Stimulated activated CD8-positive, alpha-beta memory T cell treated with anti-CD3 and anti-CD28 coated beads, Interleukin-15, amount 100 ng/mL, for 24 hours (primary cell): ENCODE results near the gene SRPK2.
"Not testable (repeated sequence)": the region's sequence is repeated elsewhere in the genome, so short reads cannot be mapped to it uniquely, and the experiment has no call there.

Source experiments
- DNase-seq: peaks from one replicate; pipeline ENCODE4 v3.0.0-alpha.2; 2020; ENCODE audit warnings: low read depth

Gene SRPK2

DNA sequence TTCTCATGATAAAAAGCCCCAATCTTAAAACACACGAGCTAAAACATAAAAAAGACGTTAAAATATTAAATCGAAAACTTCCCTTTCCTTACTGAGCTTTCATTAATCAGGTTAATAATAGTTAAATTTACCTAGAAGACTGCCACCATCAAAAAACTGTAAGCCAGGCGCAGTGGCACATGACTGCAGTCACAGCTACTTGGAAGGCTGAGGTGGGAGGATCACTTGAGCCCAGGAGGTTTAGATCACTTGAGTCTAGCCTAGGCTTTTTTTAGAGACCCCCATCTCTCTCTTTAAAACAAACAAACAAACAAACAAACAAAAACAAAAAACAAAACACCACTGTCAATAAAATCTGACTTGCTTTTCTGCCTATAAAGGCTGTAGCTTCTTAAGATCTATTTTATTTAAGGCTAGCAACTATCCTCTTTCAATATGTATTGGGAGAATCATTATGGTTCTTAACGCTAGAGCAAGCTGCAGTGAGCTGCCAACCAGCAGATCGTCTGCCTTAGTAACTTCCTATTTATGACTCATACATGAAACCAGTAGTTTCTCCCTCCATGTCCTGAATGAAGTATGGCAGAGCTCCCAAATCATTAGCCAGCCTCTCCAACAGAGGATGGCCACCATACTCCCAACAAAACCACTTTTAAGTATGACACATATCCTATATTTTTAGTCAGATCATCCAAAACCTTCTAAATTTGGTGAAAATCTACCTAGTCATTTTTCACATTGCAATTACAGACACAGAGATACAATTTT lies 163.7 kb downstream of the SRPK2 start:
- no peak for DNase-seq

DNA sequence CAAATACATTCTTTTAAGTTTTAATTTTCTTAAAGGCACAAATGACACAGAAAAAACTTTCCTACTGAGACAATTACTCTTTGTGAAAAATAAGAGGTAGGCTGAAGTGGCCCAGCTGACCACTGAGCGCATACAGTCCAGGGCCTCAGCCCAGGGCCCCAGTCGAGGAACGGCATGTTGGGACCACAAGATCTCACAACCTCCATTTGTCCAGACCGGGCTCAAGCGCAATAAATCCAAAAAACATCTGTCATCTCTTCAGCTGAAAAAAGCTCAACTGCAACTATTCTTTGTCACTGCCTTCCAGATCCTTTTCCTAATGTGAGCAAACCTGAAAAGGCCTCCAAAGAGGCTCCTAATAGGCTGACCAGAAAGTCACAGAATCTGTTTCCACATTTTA lies 165.8 kb downstream of the SRPK2 start:
- no peak for DNase-seq

DNA sequence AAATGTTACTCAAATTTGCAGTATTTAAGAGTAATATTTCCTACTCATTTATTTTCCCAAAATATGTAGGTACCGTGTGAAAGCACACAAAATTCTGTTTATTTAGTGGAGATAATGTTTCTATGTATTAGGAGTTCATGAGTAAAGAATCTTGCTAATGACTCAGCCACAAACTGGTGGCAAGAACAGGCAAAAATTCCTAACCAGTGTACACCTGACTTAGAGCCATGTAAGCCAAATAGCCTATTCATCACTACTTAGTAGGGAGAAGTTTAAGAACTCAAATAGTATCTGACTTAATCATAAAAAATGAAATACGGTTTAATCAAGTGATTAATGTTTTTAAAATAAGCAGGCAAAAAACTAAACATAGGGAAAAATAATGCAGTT lies 169.0 kb downstream of the SRPK2 start:
- no peak for DNase-seq

DNA sequence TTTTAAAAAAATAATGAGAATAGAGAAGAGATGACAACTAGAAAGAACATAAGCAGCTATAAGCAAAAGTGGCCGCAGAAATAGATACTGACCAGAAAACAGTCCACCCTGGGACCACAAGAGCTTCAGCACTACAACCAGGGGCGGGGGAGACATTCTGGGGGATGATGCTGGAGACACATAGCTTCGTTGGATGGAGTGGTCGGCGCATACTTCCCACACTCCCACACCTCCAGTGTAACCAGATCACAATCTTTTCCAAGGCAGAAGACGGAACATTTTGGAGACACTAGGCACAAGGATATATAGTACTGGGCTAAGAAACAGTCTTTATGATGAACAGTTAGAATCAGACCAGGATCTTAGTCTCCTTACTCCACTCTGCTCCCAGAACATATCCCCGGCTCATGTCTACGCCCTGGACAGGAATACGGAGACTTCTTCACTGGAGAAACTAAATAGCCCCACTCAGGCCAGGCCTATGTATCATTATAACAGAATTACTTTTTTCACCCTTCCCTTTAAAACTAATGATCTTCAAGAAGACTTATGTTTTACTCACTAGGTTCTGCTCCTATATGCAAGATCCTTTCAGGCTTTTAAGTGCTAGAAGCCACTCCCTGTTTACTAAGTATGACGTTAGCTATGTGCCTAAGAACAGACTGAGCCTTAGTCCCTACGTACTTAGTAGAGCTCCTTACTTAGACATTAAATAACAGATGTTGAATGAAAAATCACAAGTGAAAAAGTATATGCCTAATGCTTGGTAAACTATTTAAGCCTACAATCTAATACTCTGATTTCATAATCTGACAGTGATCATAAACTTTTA lies 169.6 kb downstream of the SRPK2 start:
- DNase-seq, result no peak

DNA sequence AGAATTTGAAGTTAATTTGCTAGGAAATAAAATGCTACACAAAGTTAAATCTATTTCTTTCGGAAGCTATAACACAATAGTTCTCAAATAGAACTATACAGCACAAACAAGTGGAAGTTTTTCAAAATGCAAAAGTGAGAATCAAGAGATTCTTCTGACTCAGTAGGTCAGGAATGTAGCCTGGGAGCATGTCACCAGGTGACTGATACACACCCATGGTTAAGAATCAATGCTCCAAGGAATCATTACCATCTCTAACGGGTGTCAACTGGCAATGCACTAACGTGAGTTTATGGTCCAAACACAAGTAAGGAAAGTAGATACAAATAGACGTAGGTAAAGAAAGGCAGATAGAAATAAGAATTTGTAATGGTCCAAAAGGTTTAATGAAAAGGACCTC lies 170.5 kb downstream of the SRPK2 start:
- DNase-seq, result no peak

DNA sequence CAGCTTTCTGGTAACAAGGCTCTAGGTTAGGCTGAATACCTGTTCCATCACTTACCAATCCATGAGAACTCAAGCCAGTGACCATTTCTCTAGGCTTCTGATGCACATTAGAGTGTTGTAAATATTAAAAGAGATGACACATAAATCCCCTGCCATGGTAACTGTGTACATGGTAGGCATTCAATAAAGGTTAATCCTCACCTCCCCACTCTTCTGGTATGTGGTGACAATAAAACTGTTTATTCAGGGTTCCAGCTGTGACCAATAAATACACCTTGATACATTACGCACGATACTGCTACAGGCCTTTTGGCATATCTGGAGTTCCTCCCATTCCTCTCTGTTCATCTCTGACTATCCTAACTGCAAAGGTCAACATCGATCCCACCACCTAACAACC lies 171.9 kb downstream of the SRPK2 start:
- no peak for DNase-seq

DNA sequence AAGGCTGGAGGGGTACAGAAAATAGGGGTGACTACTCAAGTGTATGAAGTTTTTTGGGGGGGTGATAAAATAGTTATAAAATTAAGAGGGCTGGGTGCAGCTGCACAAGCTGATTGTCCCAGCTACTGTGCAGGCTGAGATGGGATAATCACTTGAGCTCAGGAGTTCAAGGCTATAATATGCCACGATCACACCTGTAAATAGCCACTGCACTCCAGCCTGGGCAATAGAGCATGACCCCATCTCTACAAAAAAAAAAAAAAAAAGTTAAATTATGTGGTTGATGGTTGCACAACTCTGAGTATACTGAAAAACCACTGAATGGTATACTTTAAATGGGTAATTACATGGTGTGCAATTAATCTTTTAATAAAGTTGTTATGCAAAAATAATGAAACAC lies 172.9 kb downstream of the SRPK2 start:
- no peak for DNase-seq

DNA sequence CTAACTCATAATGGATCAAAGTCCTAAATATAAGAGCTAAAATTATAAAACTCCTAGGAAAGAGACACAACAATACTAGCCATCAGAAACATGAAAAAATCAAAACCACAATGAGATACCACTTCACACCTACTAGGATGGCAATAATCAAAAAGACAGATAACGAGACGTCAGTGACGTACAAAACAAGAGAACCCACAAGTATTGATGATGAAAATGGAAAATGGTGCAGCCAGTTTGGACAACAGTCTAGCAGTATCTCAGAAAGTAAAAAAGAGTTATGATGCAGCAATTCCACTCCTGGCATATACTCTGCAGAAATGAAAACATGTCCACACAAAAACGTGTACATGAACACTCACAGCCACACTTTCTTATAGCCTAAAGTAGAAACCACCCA lies 173.5 kb downstream of the SRPK2 start:
- no peak for DNase-seq

DNA sequence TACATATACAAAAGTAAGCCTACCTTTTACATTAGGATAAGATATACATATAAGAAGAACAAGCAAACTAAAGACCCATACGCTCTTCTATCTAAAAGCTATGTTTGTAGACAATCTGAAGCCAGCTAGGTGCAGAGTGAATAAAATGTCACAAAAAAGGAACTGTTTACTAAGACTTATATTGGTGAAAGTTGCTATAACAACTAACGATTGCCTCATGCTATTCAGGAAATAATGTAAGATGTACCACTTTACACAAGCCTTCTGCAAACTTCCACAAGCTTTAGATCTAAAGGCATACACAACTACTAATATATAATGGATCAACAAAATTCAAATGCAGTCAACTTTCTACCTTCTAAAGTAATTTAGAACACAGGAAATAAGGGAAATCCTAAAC lies 175.1 kb downstream of the SRPK2 start:
- no peak for DNase-seq

DNA sequence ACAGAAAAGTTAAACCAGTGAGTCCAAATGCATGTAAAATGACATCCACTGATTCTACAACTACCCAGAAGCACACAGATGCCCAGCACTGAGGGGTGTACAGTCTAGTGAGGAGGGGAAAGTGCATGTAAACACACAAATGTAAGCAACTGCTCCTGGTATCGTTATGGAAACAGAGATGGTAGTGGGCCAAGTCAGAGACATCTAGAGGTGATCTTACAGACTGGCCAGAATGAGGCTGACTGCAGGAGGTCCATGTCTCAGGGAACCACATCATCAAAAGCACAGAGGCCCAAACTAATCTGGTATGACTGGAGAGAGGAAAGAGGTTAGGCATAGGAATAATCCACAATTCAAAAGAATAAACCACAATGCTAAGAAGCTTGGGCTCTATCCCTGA lies 176.5 kb downstream of the SRPK2 start:
- DNase-seq, result no peak

DNA sequence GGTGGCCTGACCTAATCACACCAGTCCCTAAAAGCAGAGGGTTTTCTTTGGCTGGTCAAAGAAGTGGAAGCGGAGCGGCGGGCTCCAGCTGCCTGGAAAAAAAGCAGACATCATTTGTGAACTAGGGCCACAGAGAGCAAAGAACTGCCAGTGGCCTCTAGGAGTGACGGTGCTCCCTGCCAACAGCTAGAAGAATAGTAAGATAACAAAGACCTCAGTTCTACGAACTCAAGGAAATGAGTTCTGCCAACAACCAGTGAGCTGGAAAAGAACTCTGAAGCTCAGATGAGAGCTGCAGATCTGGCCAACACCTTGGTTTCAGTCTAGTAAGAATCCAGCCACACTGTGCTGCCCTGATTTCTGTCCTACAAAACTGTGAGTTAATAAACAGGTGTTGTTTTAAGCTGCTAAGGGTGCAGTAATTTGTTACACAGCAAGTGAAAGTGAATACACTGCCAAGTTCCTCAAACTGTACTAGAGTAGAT lies 178.0 kb downstream of the SRPK2 start:
- DNase-seq, result no peak

DNA sequence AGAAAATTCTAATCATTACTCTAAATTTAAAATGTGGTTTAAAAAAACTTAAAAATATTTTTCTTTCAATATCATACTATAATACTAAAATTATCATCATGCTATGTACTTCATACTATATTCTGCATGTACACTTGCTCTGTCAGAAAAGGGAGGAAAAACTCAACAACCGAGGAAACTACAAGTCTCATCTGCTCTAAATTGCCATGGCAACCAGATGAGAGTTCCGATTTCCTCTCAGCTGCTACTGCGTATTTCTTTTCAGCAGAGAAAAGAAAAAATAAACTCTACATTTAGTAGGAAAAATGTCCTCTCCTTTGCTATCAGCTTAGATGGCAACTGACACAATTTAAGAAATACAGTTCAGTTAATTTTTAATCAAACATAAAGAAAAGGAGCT lies 178.9 kb downstream of the SRPK2 start:
- no peak for DNase-seq

DNA sequence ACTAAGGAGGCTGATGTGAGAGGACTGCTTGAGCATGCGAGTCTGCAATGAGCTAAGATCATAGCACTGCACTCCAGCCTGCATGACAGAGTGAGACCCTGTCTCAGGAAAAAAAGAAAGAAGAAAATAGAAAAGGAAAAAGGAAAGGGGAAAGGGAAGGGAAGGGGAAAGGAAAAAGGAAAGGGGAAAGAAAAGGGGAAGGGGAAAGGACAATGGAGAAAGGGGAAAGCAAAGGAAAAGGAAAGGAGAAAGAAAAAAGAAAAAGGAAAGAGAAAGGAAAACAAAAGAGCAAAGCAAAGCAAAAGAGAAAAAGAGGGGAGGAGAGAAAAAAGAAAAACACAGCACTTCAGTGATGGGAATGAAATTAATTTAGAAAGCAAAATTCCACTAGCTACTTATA lies 179.3 kb downstream of the SRPK2 start:
- DNase-seq, result no peak

DNA sequence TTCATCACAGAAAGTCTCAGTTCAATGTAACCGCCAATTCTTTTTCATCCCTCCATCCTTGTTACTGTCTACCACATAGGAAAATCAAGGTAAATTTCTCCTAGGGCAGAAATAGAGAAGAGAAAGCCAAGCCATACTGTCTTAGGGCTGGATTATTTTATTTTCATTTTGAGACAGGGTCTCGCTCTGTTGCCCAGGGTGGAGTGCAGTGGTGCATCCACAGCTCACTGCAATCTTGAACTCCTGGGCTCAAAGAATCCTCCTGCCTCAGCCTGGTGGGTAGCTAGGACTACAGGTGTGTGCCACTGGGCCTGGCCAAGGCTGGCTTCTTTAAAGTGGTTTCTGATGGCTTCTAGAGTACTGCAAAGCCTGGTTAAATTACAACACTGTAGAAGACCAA lies 181.7 kb downstream of the SRPK2 start:
- DNase-seq, result no peak

DNA sequence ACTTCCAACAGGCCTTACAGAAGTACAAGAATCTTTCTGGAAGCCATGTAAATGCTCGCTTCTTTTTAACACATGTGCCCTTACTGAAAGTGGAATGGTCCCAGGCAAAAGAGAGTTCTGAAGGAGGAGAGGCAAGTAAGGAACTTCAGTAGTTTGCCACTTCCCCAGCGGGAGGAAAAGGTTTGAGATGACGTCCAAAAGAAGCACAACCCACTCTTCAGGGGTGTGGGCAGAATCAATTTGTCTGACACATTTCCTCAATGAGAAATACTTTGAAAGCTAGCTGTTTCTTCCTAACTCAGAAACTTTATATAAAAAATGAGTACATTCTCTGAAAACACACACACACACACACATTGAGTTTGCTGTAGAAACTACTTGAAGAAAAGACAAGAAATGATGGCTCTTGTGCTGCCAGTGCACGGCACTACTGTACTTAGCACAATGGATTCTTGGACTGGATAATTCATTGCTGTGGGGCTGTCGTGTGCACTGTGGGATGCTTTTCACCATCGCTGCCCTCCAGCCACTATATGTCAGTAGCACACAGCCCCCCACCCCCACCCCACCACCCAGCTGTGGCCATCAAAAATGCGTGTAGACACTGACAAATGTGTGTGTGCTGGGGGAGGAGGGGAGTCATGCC lies 183.0 kb downstream of the SRPK2 start:
- DNase-seq, result no peak

DNA sequence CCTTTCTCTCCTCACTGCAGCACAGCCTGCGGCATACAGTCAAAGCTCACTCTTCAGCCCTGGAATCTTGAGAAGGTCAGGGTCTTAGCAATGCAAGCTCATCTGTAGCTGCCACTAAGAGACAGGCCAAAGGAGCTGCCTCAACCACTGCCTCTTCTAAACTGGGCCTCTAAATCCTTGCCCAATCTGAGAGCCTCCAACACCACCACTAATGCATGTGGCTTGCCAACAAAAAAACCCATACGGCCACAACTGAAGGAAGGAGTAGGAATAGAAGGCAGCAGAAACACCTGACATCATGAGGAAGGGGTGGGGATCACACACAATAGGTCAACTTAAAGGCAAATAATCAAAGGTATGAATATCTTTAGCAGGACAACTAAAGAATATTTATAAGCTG lies 183.8 kb downstream of the SRPK2 start:
- no peak for DNase-seq

DNA sequence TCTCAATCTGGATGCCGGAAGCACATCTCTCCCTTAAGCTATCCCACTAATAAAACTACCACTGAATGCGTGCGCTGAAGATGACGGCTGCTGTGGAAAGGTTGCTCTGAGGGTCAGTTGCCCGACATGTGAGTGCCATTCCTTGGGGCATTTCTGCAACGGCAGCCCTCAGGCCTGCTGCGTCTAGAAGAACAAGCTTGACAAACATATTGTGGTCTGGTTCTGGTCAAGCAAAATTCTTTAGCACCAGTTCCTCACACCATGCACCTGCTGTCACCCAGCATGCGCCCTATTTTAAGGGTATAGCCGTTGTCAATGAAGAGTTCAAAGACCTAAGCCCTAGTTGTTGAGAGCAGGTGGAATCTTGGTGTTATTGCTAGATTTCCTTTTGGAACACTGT lies 184.2 kb downstream of the SRPK2 start:
- no peak for DNase-seq

DNA sequence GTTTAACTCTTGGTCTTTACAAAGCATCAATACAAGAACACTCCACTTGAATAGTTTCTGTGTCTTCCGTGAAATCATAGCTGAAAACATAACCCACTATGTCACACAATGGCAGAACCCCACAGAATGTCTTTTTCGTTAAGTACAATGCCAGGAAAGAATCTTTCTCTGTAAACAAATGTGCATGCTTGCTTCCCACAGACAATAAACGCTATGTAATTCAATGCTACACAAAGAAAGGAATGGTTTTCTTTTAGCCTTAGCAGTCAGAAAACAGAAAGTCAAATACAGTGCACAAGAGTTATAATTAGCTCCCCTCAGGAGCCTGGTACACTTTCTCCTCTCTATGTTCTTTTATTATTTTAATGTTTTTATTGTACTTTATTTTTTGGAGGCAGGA lies 186.1 kb downstream of the SRPK2 start:
- no peak for DNase-seq

DNA sequence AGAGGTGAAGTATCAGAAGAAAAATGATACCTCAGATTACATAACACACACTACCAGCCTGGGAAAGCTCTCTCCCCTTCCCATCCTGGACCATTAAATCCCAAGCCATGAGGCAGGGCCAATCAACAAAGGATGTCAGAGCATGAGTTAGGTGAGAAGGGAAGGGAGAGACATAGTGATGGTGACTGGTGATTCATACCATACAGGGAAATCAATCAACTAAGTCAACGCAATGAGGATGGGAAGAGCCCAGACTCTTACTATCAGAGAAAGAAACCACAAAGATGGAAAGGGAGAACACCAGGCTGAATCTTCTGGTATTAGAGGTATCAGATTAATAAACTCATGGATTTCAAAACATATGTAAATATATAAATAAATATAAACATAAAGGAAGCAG lies 189.3 kb downstream of the SRPK2 start:
- no peak for DNase-seq

DNA sequence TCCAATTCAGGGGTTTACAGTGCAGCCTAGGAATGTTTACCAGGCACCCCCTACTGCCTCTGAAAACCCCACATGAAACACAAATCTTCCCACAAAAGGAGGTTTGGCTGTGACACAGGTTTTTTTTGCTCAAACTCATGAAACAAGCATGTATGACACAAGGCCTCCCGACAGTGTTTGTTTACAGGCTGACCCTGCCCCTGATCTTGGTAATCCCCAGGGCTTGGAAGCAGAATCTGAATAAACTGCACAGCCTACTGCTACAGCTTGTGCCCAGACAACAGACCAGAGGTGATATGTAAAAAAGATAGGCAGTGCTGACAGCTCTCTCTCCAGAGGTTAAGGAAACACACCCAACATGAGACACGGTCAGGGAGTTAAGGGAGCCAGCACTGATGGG lies 190.5 kb downstream of the SRPK2 start:
- DNase-seq, result no peak

DNA sequence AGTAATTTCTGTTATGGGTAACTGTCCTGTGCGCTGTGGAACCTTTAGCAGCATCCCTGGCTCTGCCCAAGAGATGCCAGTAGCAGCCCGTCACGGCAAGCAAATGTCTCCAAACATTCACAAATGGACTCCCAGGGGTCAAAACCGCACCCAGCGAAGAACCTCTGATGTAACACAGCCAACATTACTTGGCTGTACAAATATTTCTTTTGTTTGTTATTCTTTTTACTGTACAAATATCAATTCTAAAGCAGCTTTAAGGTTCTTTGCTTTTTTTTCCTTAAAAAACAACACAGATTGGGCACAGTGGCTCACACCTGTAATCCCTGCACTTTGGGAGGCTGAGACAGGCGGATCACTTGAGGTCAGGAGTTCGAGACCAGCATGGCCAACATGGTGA lies 192.2 kb downstream of the SRPK2 start:
- no peak for DNase-seq

DNA sequence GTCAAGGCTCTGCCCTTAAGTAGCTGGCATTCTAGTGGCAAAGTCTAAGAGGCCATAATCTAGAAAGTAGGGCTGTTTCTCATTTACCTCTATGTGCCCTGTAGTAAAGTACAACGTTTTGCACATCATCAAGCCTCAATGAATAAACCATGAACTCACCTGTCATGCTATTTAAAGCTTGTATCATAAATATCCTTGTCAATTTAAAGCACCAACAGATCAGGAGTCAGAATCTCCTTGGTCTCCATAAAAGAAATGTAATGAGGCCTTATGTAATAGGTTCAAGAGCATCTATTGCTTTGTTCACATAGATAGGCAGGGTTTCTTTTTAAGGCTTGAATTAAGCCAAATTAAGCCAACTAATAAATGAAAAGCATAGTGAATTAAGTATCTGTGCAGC lies 192.8 kb downstream of the SRPK2 start:
- DNase-seq, result no peak

DNA sequence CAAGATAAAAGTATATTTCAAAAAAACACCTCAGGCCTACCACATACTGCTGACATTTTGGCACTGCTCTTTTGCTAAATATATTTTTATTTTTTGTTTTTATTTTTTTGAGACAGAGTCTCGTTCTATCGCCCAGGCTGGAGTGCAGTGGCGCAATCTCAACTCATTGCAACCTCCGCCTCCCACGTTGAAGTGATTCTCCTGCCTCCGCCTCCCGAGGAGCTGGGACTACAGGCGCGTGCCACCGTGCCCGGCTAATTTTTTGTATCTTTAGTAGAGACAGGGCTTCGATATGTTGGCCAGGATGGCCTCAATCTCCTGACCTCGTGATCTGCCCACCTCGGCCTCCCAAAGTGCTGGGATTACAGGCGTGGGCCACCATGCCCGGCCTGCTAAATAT lies 193.8 kb downstream of the SRPK2 start:
- not testable (repeated sequence) for DNase-seq
